ENCODE data around the gene SP110. TPM values are rescaled to one million over a fixed set of nuclear protein-coding genes. Genes with fewer than 3 reads are reported as not detected.

SP110 gene
- total and polyA plus RNA-seq, 2 donors (not counting 3 experiments of a cell fraction or from before 2014, with no cell fraction given) = 10.2 to 10.7 TPM

DNA sequence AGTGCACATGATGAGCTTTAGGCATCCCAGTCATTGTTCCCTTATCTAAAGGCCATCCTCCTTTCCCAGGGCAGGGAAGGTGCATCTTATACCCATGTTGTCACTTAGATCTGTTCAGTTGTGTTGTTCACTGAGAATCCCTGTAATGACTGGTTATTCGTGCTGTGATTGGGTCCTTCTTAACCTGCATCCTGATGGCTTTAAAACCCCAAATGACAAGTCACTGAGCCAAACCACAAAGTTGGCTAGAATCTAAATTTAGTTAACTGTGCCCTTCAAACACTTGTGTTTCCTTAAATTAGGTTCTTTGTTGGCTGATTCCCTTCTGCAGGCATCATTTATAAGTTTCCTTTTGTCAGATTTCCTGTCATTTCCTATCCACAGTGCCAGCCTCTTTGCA is 92.6 kb downstream of the SP110 start:
- Histone ChIP-seq H3K4me2 (ENCODE audit: insufficient read depth, low read length) (no peak overlapping the region), H3K9me3 (replicated peaks; ENCODE audit: control insufficient read depth, insufficient read depth, low read length) (no peaks in the 10 kb centered on the region), H3K4me3 (replicated peaks in 1 of 3; ENCODE audit: insufficient read depth in 1 of 3, low read depth in 1 of 3, low read length in 3 of 3) (no peak overlapping the region), H3K9ac (replicated peaks; ENCODE audit: extremely low read depth, insufficient read depth, low read length) (no peak overlapping the region), H3K36me3 (ENCODE audit: control insufficient read depth in 2 of 2, extremely low read depth in 1 of 2, insufficient read depth in 2 of 2, low read length in 2 of 2) (no peaks in the 10 kb centered on the region), H3K27ac (ENCODE audit: insufficient read depth, low read depth, low read length) (no peak overlapping the region), H3K4me1 (ENCODE audit: control insufficient read depth, extremely low read depth, insufficient read depth, low read length) (peaks cover 13% of the 10 kb centered on the region), H4K20me1 (replicated peaks; ENCODE audit: control insufficient read depth, extremely low read depth, insufficient read depth, low read length) (no peaks in the 10 kb centered on the region), H3K9me1 (replicated peaks; ENCODE audit: control insufficient read depth, extremely low read depth, insufficient read depth, low read length) (no peaks in the 10 kb centered on the region), H3K79me2 (ENCODE audit: control insufficient read depth, insufficient read depth, low read length) (no peaks in the 10 kb centered on the region), H3K27me3 (ENCODE audit: control insufficient read depth in 2 of 2, insufficient read depth in 2 of 2, low read length in 2 of 2) (no peaks in the 10 kb centered on the region), H2AFZ (ENCODE audit: low read depth, low read length) (no peak overlapping the region)
- FAIRE-seq = no peak
- ChIA-PET CTCF (no interaction called here), POLR2A (no interaction called here)
- no peak for TF ChIP-seq GATA2 (IDR thresholded peaks at IDR 0.05; ENCODE audit: insufficient read depth, insufficient read length, low read depth, low read length)
- TF ChIP-seq, protein P1, sequence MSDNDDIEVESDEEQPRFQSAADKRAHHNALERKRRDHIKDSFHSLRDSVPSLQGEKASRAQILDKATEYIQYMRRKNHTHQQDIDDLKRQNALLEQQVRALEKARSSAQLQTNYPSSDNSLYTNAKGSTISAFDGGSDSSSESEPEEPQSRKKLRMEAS (IDR thresholded peaks at IDR 0.05; ENCODE audit: insufficient read depth, insufficient read length) = no peak
- TF ChIP-seq MYC (IDR thresholded peaks at IDR 0.05; ENCODE audit: low read depth, low read length) = no peak
- no peak for TF ChIP-seq POLR2A (IDR thresholded peaks at IDR 0.05; ENCODE audit: low read depth, low read length)
- no peak for TF ChIP-seq FOS (IDR thresholded peaks at IDR 0.05; ENCODE audit: borderline replicate concordance, insufficient read depth, low read length)
- TF ChIP-seq JUN (IDR thresholded peaks at IDR 0.05; ENCODE audit: borderline replicate concordance, insufficient read depth, insufficient read length, low read depth) = no peak
- TF ChIP-seq POLR2AphosphoS5 (IDR thresholded peaks at IDR 0.05; ENCODE audit: insufficient read depth, low read depth, low read length) = no peak
- TF ChIP-seq, protein P2, sequence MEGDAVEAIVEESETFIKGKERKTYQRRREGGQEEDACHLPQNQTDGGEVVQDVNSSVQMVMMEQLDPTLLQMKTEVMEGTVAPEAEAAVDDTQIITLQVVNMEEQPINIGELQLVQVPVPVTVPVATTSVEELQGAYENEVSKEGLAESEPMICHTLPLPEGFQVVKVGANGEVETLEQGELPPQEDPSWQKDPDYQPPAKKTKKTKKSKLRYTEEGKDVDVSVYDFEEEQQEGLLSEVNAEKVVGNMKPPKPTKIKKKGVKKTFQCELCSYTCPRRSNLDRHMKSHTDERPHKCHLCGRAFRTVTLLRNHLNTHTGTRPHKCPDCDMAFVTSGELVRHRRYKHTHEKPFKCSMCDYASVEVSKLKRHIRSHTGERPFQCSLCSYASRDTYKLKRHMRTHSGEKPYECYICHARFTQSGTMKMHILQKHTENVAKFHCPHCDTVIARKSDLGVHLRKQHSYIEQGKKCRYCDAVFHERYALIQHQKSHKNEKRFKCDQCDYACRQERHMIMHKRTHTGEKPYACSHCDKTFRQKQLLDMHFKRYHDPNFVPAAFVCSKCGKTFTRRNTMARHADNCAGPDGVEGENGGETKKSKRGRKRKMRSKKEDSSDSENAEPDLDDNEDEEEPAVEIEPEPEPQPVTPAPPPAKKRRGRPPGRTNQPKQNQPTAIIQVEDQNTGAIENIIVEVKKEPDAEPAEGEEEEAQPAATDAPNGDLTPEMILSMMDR (IDR thresholded peaks at IDR 0.05; ENCODE audit: extremely low read depth in 1 of 2, insufficient read depth in 1 of 2, low read depth in 1 of 2, low read length in 2 of 2) = no peak
- TF ChIP-seq EZH2 (IDR thresholded peaks at IDR 0.05; ENCODE audit: borderline replicate concordance, low read depth, low read length, severe bottlenecking) = no peak
- no TSS peak for BruUV-seq (replicated peaks)
- dilution Hi-C loops (cut with MboI; ENCODE audit: extremely low pct_ligation_motif_present, low sequenced_read_pairs) (no loop called here), intact Hi-C loops (cut with micrococcal nuclease) (loop anchor here (5.0 kb wide), 1 partner anchor 45 kb away; no protein-coding TSS in a partner anchor)
- no peak for DNase-seq (ENCODE audit: low read depth, low spot score)
